ENCODE results near the gene ST3GAL4. TPM values are rescaled to one million over a fixed set of nuclear protein-coding genes. Genes with fewer than 3 reads are reported as not detected.

Gene ST3GAL4
- total and polyA plus RNA-seq, 4 donors, result 23.6 to 38.3 (median 31.7) TPM

GRCh38 chr11:126450806-126451205 is 95.3 kb downstream of the ST3GAL4 start:
- TF ChIP-seq CTCF (IDR thresholded peaks at IDR 0.05; ENCODE audit: control extremely low read depth, extremely low read depth), result no peak
- Histone ChIP-seq H3K9me3 (ENCODE audit: control insufficient read depth in 4 of 4, insufficient read depth in 3 of 4, low read length in 3 of 4) (peaks cover 0 to 2% (median 0%) of the 10 kb centered on the region in 4 donors), H3K4me3 (no peak overlapping the region), H3K4me1 (ENCODE audit: control insufficient read depth in 5 of 5, insufficient read depth in 5 of 5, low read length in 5 of 5) (peaks cover 0 to 13% (median 12%) of the 10 kb centered on the region in 5 donors), H3K27me3 (ENCODE audit: control insufficient read depth in 3 of 3, insufficient read depth in 3 of 3, low read length in 2 of 3) (peaks cover 0 to 3% (median 2%) of the 10 kb centered on the region in 3 donors), H3K27ac (ENCODE audit: low read depth in 1 of 2, low read length in 1 of 2) (no peak overlapping the region), H3K9ac (ENCODE audit: insufficient read depth in 1 of 2, low read length in 2 of 2) (no peak overlapping the region), H3K36me3 (ENCODE audit: control insufficient read depth in 4 of 4, insufficient read depth in 4 of 4, low read length in 4 of 4) (no peaks in the 10 kb centered on the region)
- no peak for ATAC-seq (ENCODE audit: insufficient read depth, low FRiP score)
- no peak for DNase-seq
- 96 to 98% methylated on average over 11 of the region's 11 CpGs for WGBS, 2 donors

GRCh38 chr11:126451211-126451802 is 95.8 kb downstream of the ST3GAL4 start:
- peaks cover 0 to 2% (median 0%) of the 10 kb centered on the region in 4 donors for H3K9me3 ChIP-seq (ENCODE audit: control insufficient read depth in 4 of 4, insufficient read depth in 3 of 4, low read length in 3 of 4)
- DNase-seq (no peak), ATAC-seq (ENCODE audit: insufficient read depth, low FRiP score) (no peak)
- no peak overlapping the region for H3K27ac ChIP-seq (ENCODE audit: low read depth in 1 of 2, low read length in 1 of 2)
- 93% methylated on average over 15 of the region's 15 CpGs for WGBS, 2 donors
- peaks cover 0 to 3% (median 2%) of the 10 kb centered on the region in 3 donors for H3K27me3 ChIP-seq (ENCODE audit: control insufficient read depth in 3 of 3, insufficient read depth in 3 of 3, low read length in 2 of 3)
- no peak for TF ChIP-seq CTCF (IDR thresholded peaks at IDR 0.05; ENCODE audit: control extremely low read depth, extremely low read depth)
- H3K9ac ChIP-seq (ENCODE audit: insufficient read depth in 1 of 2, low read length in 2 of 2), result no peak overlapping the region
- H3K36me3 ChIP-seq (ENCODE audit: control insufficient read depth in 4 of 4, insufficient read depth in 4 of 4, low read length in 4 of 4), result no peaks in the 10 kb centered on the region
- no peak overlapping the region for H3K4me3 ChIP-seq
- peaks cover 0 to 13% (median 12%) of the 10 kb centered on the region in 5 donors for H3K4me1 ChIP-seq (ENCODE audit: control insufficient read depth in 5 of 5, insufficient read depth in 5 of 5, low read length in 5 of 5)

GRCh38 chr11:126452241-126453101 is 97.0 kb downstream of the ST3GAL4 start:
- no peak for ATAC-seq (ENCODE audit: insufficient read depth, low FRiP score)
- H3K27me3 ChIP-seq (ENCODE audit: control insufficient read depth in 3 of 3, insufficient read depth in 3 of 3, low read length in 2 of 3), result peaks cover 0 to 8% (median 7%) of the 10 kb centered on the region in 3 donors
- no peaks in the 10 kb centered on the region for H3K36me3 ChIP-seq (ENCODE audit: control insufficient read depth in 4 of 4, insufficient read depth in 4 of 4, low read length in 4 of 4)
- H3K27ac ChIP-seq (ENCODE audit: low read depth in 1 of 2, low read length in 1 of 2), result no peak overlapping the region
- peaks cover 0 to 2% (median 0%) of the 10 kb centered on the region in 4 donors for H3K9me3 ChIP-seq (ENCODE audit: control insufficient read depth in 4 of 4, insufficient read depth in 3 of 4, low read length in 3 of 4)
- H3K4me1 ChIP-seq (ENCODE audit: control insufficient read depth in 5 of 5, insufficient read depth in 5 of 5, low read length in 5 of 5), result peaks cover 0 to 20% (median 12%) of the 10 kb centered on the region in 5 donors
- no peak overlapping the region for H3K9ac ChIP-seq (ENCODE audit: insufficient read depth in 1 of 2, low read length in 2 of 2)
- no peak overlapping the region for H3K4me3 ChIP-seq
- 60 to 73% methylated on average over 23 to 24 of the region's 24 CpGs for WGBS, 2 donors
- TF ChIP-seq CTCF (IDR thresholded peaks at IDR 0.05; ENCODE audit: control extremely low read depth, extremely low read depth), result no peak
- DNase-seq, result peak in 2 of 3 donors; percentile 54 to 61

All from lung (tissue), 12 donors.